ENCODE measurements around the gene RMND5A. TPM values are rescaled to one million over a fixed set of nuclear protein-coding genes. Genes with fewer than 3 reads are reported as not detected.

Gene RMND5A
- polyA plus RNA-seq, 1 of the 3 experiments (the other 2 are of a cell fraction), result 4.3 TPM

DNA sequence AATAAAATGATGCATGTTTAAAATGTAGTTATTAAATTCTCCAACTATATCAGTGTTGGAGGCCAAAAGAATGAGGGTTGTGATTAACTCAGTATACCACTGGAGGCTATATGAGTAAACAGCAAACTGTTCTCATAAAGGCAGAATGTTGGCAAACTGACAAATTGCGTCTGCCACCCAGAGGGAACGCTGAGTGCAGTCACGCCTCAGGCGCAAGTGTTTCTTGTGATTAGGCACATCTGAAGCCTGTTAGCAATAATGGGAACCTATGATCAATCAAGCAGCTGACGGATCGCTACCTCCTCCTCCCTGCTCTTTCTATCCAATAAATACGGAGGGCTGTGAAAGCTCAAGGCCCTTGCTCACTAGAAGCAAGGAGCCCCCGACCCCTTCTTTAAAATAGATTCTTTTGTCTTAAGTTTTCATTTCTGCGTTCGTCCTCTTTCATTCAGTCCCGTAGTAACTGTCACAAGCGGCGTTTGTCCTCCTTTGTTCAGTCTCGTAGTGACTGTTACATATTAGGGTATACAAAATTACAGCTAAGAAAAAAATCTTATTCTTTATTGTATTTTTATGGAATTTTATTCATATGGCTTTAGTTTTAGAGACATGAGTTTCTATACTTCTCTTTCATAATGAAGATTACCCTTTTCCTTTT, 16.3 kb upstream of the RMND5A start (continued):
- no peak for TF ChIP-seq SIN3A (IDR thresholded peaks at IDR 0.05; ENCODE audit: borderline replicate concordance, low read depth, low read length)

DNA sequence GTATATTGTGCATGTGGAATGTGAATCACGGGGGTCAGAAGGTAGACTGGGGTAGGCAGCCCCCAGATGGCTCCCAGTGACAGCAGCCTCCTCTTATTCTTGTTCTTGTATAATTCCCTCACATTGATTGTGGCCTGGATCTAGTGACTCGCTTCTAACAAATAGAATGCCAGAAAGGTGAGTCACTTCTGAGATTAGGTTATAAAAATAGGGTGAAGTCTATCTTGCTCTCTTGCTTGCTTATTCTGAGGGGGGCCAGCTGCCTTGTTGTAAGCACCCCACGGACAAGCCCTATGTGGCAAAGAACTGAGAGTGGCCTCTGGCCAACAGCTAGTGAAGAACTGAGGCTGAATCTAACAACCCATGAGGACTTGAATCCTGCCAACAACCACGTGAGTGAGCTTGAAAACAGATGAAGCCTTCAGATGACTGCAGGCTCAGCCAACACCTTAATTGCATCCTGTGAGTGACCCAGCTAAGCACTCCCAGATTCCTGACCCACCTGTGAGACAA, 15.6 kb upstream of the RMND5A start:
- POLR2A ChIA-PET, result no interaction called here
- H2AFZ ChIP-seq (ENCODE audit: low read depth), result no peak overlapping the region; the same call in 1 of the 2 replicates

DNA sequence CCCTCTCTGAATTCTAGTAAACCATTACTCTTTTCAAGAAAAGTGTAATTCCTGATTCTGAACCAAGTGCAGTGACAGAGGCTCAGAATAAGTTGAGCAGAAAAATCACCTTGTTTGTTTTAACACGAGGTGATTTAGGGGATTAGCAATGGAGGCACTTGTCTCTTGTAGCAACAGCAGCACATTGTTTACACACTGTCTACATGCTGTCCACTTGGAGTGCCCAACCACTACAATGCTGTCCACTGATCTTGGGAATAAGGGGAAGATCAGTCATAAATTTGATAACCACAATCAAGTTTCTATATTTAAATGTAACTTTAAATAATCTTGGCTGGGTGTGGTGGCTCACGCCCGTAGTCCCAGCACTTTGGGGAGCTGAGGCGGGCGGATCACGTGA, 13.9 kb upstream of the RMND5A start:
- no peak overlapping the region for H3K4me3 ChIP-seq (ENCODE audit: low read depth in 2 of 2, low read length in 1 of 2)
- no peaks in the 10 kb centered on the region for H3K9me2 ChIP-seq
- H2AFZ ChIP-seq (ENCODE audit: low read depth), result no peak overlapping the region
- no peak for DNase-seq
- no peaks in the 10 kb centered on the region for H3K9me3 ChIP-seq
- no peak overlapping the region for H3K4me2 ChIP-seq
- no peaks in the 10 kb centered on the region for H3F3A ChIP-seq (replicated peaks; ENCODE audit: insufficient read depth)
- H3K36me3 ChIP-seq (replicated peaks in 1 of 2; ENCODE audit: control insufficient read depth in 1 of 2, insufficient read depth in 2 of 2, low read length in 1 of 2), result no peaks in the 10 kb centered on the region
- no peaks in the 10 kb centered on the region for H3K79me2 ChIP-seq (ENCODE audit: insufficient read depth)
- H4K20me1 ChIP-seq (ENCODE audit: insufficient read depth), result no peaks in the 10 kb centered on the region
- H3K27ac ChIP-seq (ENCODE audit: low read depth in 2 of 2, low read length in 1 of 2), result no peak overlapping the region
- POLR2A ChIA-PET, result no interaction called here
- H3K4me1 ChIP-seq (ENCODE audit: control insufficient read depth in 1 of 2, insufficient read depth in 2 of 2, low read depth in 1 of 2, low read length in 1 of 2), result 0 out of 4 replicates have a peak, but pooled peaks cover 0 to 5% of the 10 kb centered on the region in 2 experiments
- no peaks in the 10 kb centered on the region for H3K27me3 ChIP-seq (ENCODE audit: insufficient read depth)
- TF ChIP-seq FOXM1 (IDR thresholded peaks at IDR 0.05; ENCODE audit: low read depth) (no peak), MEF2A (IDR thresholded peaks at IDR 0.05; ENCODE audit: borderline replicate concordance, low read depth) (no peak), TEAD4 (IDR thresholded peaks at IDR 0.05; ENCODE audit: borderline replicate concordance, insufficient read depth) (no peak), TAF1 (IDR thresholded peaks at IDR 0.05; ENCODE audit: borderline replicate concordance, low read depth, low read length) (no peak), MXI1 (IDR thresholded peaks at IDR 0.05; ENCODE audit: low read depth, low read length) (no peak), RXRA (IDR thresholded peaks at IDR 0.05; ENCODE audit: borderline replicate concordance, low read depth) (no peak), POLR2AphosphoS5 (IDR thresholded peaks at IDR 0.05; ENCODE audit: low read depth, low read length) (no peak)
- TF ChIP-seq, protein P1, sequence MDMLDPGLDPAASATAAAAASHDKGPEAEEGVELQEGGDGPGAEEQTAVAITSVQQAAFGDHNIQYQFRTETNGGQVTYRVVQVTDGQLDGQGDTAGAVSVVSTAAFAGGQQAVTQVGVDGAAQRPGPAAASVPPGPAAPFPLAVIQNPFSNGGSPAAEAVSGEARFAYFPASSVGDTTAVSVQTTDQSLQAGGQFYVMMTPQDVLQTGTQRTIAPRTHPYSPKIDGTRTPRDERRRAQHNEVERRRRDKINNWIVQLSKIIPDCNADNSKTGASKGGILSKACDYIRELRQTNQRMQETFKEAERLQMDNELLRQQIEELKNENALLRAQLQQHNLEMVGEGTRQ (IDR thresholded peaks at IDR 0.05; ENCODE audit: borderline replicate concordance, low read depth, low read length), result no peak
- CTCF ChIA-PET, result no interaction called here
- no peak overlapping the region for H3K9ac ChIP-seq
- 77% methylated on average over 6 of the region's 6 CpGs for WGBS (ENCODE audit: low lambda C conversion rate)

More for the DNA sequence above, 15.6 kb upstream of the RMND5A start:
- no peak overlapping the region for H3K4me3 ChIP-seq (ENCODE audit: low read depth in 2 of 2, low read length in 1 of 2)
- H3K4me2 ChIP-seq, result no peak overlapping the region; the same call in 1 of the 2 replicates
- no peaks in the 10 kb centered on the region for H3F3A ChIP-seq (replicated peaks; ENCODE audit: insufficient read depth)
- no peak overlapping the region for H3K27ac ChIP-seq (ENCODE audit: low read depth in 2 of 2, low read length in 1 of 2)
- TF ChIP-seq GABPA (IDR thresholded peaks at IDR 0.05; ENCODE audit: low read depth) (no peak), JUND (IDR thresholded peaks at IDR 0.05) (peak; percentile 56), FOSL2 (IDR thresholded peaks at IDR 0.05; ENCODE audit: borderline replicate concordance, low read depth) (peak; percentile 57; the same call in 1 of the 2 replicates)
- 11% methylated on average over 4 of the region's 4 CpGs for WGBS (ENCODE audit: low lambda C conversion rate)
- no peaks in the 10 kb centered on the region for H3K36me3 ChIP-seq (replicated peaks in 1 of 2; ENCODE audit: control insufficient read depth in 1 of 2, insufficient read depth in 2 of 2, low read length in 1 of 2)
- H3K4me1 ChIP-seq (ENCODE audit: control insufficient read depth in 1 of 2, insufficient read depth in 2 of 2, low read depth in 1 of 2, low read length in 1 of 2), result 0 out of 4 replicates have a peak, but pooled peaks cover 0 to 5% of the 10 kb centered on the region in 2 experiments
- H3K9ac ChIP-seq, result no peak overlapping the region
- no peak for DNase-seq
- no peaks in the 10 kb centered on the region for H3K27me3 ChIP-seq (ENCODE audit: insufficient read depth)
- CTCF ChIA-PET, result no interaction called here
- no peaks in the 10 kb centered on the region for H4K20me1 ChIP-seq (ENCODE audit: insufficient read depth)
- H3K9me2 ChIP-seq, result no peaks in the 10 kb centered on the region
- H3K79me2 ChIP-seq (ENCODE audit: insufficient read depth), result no peaks in the 10 kb centered on the region
- no peaks in the 10 kb centered on the region for H3K9me3 ChIP-seq
